HUES48 (cell line): Measurements from ENCODE around the gene CRTC2.
"Not testable (repeated sequence)": the region's sequence is repeated elsewhere in the genome, so short reads cannot be mapped to it uniquely, and the experiment has no call there.

Experiments
- H3K27ac ChIP-seq: one replicate; pipeline ENCODE4 v1.7.0; 2013; ENCODE audit warnings: low read depth, low read length, inconsistent platforms
- H3K27me3 ChIP-seq: 2 replicates; pipeline ENCODE4 v1.6.1; 2013; ENCODE audit warnings: mild to moderate bottlenecking, low read length; ENCODE audit not compliant: control insufficient read depth, insufficient read depth
- H3K36me3 ChIP-seq: 2 replicates; pipeline ENCODE4 v1.6.1; 2013; ENCODE audit warnings: low read length; ENCODE audit not compliant: control insufficient read depth, insufficient read depth
- H3K4me1 ChIP-seq: 2 replicates; pipeline ENCODE4 v1.6.1; 2013; ENCODE audit warnings: mild to moderate bottlenecking, low read length; ENCODE audit not compliant: control insufficient read depth, insufficient read depth
- H3K4me3 ChIP-seq: 2 replicates; pipeline ENCODE4 v1.5.1; 2013; ENCODE audit warnings: mild to moderate bottlenecking, low read depth, low read length
- H3K9ac ChIP-seq: 2 replicates; pipeline ENCODE4 v1.6.1; 2013; ENCODE audit warnings: mild to moderate bottlenecking, low read depth, low read length, moderate library complexity
- H3K9me3 ChIP-seq: 2 replicates; pipeline ENCODE4 v1.6.1; 2013; ENCODE audit warnings: low read length; ENCODE audit not compliant: control insufficient read depth, insufficient read depth

Gene CRTC2

GRCh38 chr1:153906396-153906795 lies 52.0 kb downstream of the CRTC2 start:
- Histone ChIP-seq H3K9ac (no peak overlapping the region), H3K9me3 (no peaks in the 10 kb centered on the region), H3K4me1 (no peaks in the 10 kb centered on the region), H3K27me3 (no peaks in the 10 kb centered on the region), H3K36me3 (no peaks in the 10 kb centered on the region), H3K4me3 (no peak overlapping the region), H3K27ac (no peak overlapping the region)

- not testable (repeated sequence) for H3K27ac ChIP-seq, H3K36me3 ChIP-seq
Observed at GRCh38 chr1:153905908-153906307, 52.5 kb downstream of the CRTC2 start.

GRCh38 chr1:153903841-153904455 lies 54.5 kb downstream of the CRTC2 start:
- no peaks in the 10 kb centered on the region for H3K9me3 ChIP-seq
- no peaks in the 10 kb centered on the region for H3K36me3 ChIP-seq
- no peak overlapping the region for H3K27ac ChIP-seq
- no peaks in the 10 kb centered on the region for H3K27me3 ChIP-seq
- no peaks in the 10 kb centered on the region for H3K4me1 ChIP-seq
- no peak overlapping the region for H3K9ac ChIP-seq
- H3K4me3 ChIP-seq: no peak overlapping the region

More at GRCh38 chr1:153905908-153906307, 52.5 kb downstream of the CRTC2 start:
- H3K27me3 ChIP-seq, H3K9me3 ChIP-seq, H3K4me3 ChIP-seq, H3K9ac ChIP-seq, H3K4me1 ChIP-seq: not testable (repeated sequence)

- Histone ChIP-seq H3K9me3 (no peaks in the 10 kb centered on the region), H3K27ac (no peak overlapping the region), H3K4me1 (no peaks in the 10 kb centered on the region), H3K9ac (no peak overlapping the region), H3K4me3 (no peak overlapping the region), H3K36me3 (peaks cover 11% of the 10 kb centered on the region), H3K27me3 (no peaks in the 10 kb centered on the region)
Observed at GRCh38 chr1:153899509-153899908, 58.9 kb downstream of the CRTC2 start.
